Adipose tissue (tissue), 3 donors: ENCODE data around the gene CDK14. TPM values are rescaled to one million over a fixed set of nuclear protein-coding genes. Genes with fewer than 3 reads are reported as not detected.
"Not testable (repeated sequence)": the region's sequence is repeated elsewhere in the genome, so short reads cannot be mapped to it uniquely, and the experiment has no call there.

Experiments
- H3K27ac ChIP-seq: one replicate; pipeline ENCODE4 v1.5.1; 2013; ENCODE audit warnings: low read depth, low read length
- WGBS, 3 donors: extraction: QIAGEN DNeasy Blood & Tissue Kit; methylation state at CpG; one replicate each; pipeline ENCODE4 v1.1.7; 2013; 5-methylcytosine and 5-hydroxymethylcytosine counted together
- polyA plus RNA-seq, 3 donors: library from polyadenylated mRNA; stranded (reverse); fragments of 200-250 nt; gene quantifications; one replicate each; pipeline ENCODE4 v1.2.3, GENCODE V29; 2013
- donor health status: healthy with polysubstance abuse.
- donor health status: Bipolar disorder and iron deficiency.
- donor health status: healthy.

Gene CDK14
- polyA plus RNA-seq, 3 donors: 4.5 to 14.7 (median 5.2) TPM

DNA sequence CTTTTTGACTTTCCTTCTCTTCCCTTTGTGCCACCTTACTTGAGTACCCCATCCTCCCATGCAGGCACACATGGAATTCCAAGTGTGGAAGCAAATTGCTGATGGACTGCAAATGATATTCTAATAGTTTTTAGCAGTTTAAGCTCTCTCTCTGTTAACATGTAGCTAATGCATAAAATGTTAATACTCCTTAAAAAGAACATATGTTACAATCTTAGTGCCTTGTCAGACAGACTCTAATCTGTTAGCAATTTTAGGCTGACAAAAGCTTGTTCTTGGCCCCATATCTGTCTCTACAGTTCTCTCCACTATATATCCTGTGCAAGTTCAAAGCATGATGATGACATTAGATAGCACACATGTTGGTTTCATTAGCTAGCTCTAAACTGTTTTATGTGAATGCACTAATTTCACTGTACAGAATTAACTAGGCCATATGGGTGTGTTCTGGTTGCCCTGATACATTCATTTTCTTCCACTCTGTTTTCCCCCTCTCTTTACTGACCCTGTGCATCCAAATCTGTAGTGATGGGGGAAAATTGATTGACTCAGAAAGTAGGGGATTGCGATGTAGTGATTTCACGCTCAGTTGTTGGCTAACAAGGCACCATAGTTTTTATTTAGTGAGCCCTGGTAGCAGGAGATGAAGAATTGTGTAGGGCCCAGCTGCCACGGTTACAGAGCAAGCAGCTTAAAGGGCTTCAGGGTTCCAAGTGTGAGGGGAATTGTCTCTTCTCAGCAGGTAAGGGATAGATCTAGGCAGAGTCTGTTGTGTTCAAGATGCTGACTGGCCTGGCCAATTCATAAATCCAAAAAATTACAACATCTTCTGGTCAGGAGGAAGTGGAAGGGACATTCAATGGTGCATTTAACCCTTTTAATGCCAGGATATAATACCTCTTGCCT, 553.5 kb downstream of the CDK14 start:
- H3K27ac ChIP-seq: no peak overlapping the region
- 90 to 92% (median 91%) methylated on average over 3 of the region's 3 CpGs for WGBS, 3 donors

DNA sequence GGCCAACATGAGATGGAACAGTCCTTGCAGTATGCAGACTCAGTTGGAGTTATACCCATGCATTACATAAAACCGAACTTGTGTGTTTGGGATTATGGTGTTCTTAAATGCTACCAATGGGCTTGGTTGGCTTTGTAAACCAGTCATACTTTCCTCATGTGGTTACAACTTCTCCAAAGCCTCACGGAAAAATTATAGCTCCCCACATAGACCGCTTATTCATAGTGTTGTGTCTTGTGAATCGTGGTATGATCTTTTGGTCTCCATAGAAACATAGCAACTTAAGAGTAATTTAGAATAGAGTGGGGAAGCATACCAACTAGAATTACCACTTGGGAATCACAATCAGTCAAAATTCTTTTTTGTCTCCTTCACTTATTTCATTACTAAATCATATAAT, 555.8 kb downstream of the CDK14 start:
- 91 to 95% (median 94%) methylated on average over 4 of the region's 4 CpGs for WGBS, 3 donors
- no peak overlapping the region for H3K27ac ChIP-seq

GRCh38 chr7:91156316-91157185, 560.4 kb downstream of the CDK14 start:
- H3K27ac ChIP-seq: no peak overlapping the region
- 92 to 94% (median 94%) methylated on average over 10 of the region's 10 CpGs for WGBS, 3 donors

DNA sequence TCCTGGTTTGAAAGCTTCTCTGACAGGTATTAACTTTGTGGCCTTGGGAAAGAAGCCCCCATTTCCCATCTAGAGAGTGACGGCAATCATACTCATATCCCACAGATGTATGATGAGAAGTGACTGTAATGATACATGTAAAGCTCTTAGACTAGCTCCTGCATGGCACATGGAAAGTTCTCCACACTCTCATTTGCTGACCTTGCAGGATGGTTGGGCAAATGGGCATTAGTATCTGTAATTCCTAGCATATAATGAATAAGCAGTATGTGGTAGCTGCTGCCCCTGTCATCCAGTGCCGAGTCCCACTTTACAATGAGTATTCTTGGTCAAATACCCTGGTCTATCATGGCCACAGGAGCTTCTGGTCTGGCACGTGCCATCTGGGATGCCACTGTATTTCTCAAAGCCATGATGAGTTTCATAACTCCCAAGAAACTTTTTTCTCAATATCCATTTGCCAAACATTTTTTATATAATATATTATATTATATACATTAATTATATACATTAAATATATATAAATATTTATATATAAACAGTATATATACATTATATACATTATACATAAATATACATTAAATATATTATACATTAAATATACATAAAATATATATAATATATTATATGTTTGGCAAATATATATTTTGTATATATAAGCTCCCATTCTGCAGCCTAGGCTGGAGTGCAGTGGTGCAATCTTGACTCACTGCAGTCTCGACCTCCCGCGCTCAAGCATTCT, 561.6 kb downstream of the CDK14 start:
- 81 to 82% (median 82%) methylated on average over 6 of the region's 6 CpGs for WGBS, 3 donors
- no peak overlapping the region for H3K27ac ChIP-seq

DNA sequence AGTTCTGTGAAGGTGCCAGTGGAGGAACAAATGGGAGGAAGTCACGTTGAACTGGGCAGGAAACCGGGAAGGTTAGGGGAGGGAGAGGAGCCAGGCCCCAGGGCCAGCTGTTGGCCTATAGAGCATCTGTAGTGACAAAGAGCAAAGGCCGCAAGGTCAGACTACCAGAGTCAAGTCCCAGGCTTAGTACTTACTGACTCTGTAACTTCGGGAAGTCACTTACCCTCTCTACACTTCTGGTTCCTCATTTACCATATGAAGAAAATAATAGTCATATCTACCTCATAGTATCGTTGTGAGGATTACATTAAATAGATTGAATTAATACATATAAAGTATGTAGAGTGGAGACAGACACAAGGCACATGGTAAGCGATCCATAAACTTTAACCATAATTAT, 566.3 kb downstream of the CDK14 start:
- no peak overlapping the region for H3K27ac ChIP-seq
- 58 to 68% (median 60%) methylated on average over 6 of the region's 6 CpGs for WGBS, 3 donors

GRCh38 chr7:91164506-91164905, 568.4 kb downstream of the CDK14 start:
- H3K27ac ChIP-seq: no peak overlapping the region
- 86 to 88% (median 87%) methylated on average over 2 of the region's 2 CpGs for WGBS, 3 donors

DNA sequence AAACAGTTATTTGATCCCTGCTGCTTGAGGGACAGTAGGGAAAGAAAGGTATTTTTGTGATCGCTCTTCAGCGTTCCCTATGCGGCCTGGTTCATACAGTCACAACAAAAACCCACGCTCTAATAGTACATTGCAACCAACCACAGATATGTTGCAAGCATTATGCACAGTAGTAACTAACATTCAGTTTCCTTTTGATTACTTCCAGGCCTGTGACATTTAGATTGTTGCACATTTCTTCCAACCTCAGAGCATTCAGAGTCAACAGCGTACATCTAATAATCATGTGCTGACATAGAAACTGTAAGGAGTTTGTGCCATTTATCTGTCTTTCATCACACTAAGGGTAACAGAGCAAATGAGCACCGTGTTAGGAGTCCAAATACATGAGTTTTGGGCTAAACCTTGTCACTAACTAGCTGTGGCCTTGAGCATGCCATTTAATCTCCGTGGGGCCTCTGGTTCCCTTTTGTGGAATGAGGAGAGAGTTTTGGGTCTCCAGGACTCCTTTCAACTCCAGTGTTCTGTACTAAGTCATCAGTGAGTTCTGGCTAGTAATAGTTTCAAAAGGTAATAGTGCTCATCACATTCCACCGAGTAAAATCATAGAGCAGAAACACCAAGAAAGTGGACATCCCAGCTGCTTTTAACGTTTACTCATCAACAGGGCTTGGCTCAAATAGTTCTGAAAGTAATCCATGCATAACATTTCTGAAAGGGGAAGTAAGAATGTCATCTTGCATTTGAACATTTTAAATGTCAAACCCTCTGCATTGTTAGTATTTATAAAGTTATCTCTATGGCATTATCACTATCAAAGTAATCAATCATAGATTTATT, 569.1 kb downstream of the CDK14 start:
- no peak overlapping the region for H3K27ac ChIP-seq
- 61 to 77% (median 66%) methylated on average over 9 of the region's 9 CpGs for WGBS, 3 donors

- 73 to 89% (median 85%) methylated on average over 1 of the region's 1 CpG for WGBS, 3 donors
- no peak overlapping the region for H3K27ac ChIP-seq
Measured at GRCh38 chr7:91165846-91166230, 569.7 kb downstream of the CDK14 start.

DNA sequence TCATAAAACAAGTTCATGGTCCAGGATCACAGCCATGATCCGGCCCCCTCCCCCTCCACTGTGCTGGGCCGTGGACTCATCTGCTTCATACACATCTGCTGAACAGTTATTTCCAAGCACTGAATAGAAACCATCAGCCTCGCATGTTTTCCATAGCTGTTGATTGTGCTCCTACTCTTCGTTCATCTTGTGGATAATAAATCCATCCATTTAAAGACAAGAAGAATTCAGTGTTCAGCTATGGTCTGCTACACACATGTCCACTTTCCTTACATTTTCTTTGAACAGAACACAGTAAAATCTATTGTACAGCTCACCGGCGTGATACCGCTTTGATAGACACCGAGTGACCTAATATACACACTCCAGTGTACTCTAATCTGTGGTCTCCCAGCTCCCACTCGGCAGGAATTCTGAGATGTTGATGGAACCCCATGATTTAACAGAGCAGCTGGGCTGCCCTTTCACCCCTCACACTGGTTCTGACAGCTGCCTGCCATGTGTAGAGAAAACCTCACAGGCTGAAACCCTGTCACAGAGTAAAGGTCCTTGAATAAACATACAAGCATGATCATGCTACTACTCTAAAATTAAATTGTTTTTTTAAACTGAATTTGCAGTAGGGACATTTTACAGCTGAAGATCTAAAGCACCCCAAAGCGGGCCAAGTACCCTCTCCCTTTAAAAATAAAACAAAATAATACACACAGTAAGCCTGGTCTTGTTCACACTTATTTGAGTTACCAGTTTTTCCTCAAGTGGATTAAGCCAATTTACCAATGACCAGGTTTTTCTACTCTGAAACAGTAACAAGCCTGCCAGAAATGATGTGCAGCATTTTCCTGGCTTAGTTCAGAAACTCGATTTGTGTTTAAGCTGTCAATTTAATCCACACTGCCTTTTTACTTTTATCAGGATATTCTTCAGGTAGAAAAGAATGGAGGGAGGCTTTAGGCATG, 573.0 kb downstream of the CDK14 start:
- H3K27ac ChIP-seq: no peak overlapping the region
- 80 to 81% (median 81%) methylated on average over 11 of the region's 11 CpGs for WGBS, 3 donors

DNA sequence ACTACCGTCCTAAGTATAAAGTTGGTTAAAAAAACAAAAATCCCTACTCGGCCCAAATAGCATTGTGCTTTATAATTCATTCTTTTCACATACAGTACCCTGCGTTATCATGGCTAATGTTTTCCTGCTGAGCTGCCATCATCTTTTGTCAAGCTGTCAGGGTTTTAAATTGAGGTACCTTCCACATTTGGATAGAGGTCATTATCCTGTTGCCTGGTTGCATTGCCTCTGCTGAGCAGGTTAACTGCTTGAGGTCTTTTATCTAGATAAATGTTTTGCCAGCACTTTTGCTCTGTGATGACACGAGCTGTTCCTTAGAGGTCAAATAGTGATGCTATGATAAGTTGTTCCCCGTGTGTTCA, 573.7 kb downstream of the CDK14 start:
- no peak overlapping the region for H3K27ac ChIP-seq
- WGBS, 3 donors: 73 to 86% (median 83%) methylated on average over 5 of the region's 5 CpGs

- 96 to 100% (median 99%) methylated on average over 4 to 5 of the region's 11 CpGs for WGBS, 3 donors
- not testable (repeated sequence) for H3K27ac ChIP-seq
Measured at GRCh38 chr7:91173265-91173664, 577.1 kb downstream of the CDK14 start.

DNA sequence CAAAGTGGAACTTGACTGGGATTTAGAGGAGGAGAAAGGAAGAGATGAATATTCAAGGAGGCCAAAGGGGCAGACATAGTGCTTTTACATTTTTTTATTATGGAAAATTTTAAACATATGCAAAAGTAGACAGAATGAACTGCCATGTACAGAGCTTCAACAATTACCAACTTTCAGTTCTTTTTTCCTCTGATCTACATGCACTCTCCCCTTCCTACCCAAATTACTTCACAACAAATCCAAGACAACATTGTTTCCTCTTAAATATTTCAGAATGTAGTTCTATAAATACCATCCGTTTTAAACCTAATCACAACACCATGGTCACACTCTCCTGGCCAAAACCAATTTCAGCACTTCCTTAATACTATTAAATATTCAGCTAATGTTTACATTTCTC, 584.6 kb downstream of the CDK14 start:
- H3K27ac ChIP-seq: no peak overlapping the region
- WGBS, 3 donors: 50 to 67% (median 66%) methylated on average over 1 of the region's 1 CpG

GRCh38 chr7:91181949-91182348, 585.8 kb downstream of the CDK14 start:
- H3K27ac ChIP-seq: no peak overlapping the region

- H3K27ac ChIP-seq: no peak overlapping the region
- 39 to 61% (median 53%) methylated on average over 5 of the region's 5 CpGs for WGBS, 3 donors
Measured at GRCh38 chr7:91182819-91183764, 587.0 kb downstream of the CDK14 start.

- H3K27ac ChIP-seq: no peak overlapping the region
- WGBS, 3 donors: 94 to 99% (median 99%) methylated on average over 2 of the region's 2 CpGs
Measured at GRCh38 chr7:91185771-91186170, 589.6 kb downstream of the CDK14 start.

DNA sequence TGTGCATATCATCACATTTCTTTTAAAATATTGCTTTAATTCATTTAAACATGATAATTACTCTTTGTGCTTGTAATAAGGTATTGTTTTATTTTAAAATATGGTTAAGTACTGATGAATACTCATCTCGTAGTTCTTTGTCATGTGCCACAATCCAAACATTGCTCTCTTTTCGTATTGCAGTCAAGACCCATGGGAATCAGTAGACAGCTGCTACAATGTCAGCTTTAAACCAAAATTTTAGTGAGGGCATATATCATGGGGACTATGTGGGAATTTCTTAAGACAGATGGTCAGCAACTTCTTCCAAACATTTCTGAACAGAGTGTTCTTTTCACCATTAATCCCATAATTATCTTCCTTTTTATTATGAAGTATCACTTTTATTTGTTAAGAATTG, 590.9 kb downstream of the CDK14 start:
- 79 to 90% (median 86%) methylated on average over 2 of the region's 2 CpGs for WGBS, 3 donors
- no peak overlapping the region for H3K27ac ChIP-seq
